ENCODE results near the gene ACOX3. TPM values are rescaled to one million over a fixed set of nuclear protein-coding genes. Genes with fewer than 3 reads are reported as not detected.
"Not testable (repeated sequence)": the region's sequence is repeated elsewhere in the genome, so short reads cannot be mapped to it uniquely, and the experiment has no call there.

ACOX3 gene
- total RNA-seq (2022), result 11.0 and 12.1 TPM in 2 replicates
- percentile 55 among the genes with signal in this experiment for Bru-seq, nascent RNA
- BruChase-seq, experiment 1, labeled RNA remaining after a 6-hour chase, result percentile 51 among the genes with signal in this experiment
- BruChase-seq, experiment 2, labeled RNA remaining after a 2-hour chase, result percentile 55 among the genes with signal in this experiment
- long read RNA-seq, transcript ACOX3-203 (18 exons, 2,253 nt), result major isoform, 13 of 21 reads
- long read RNA-seq, partial matches to known transcripts, result 2 of 21 reads
- long read RNA-seq, other reads (novel, unspliced or antisense), result 6 of 21 reads

- H3K27me3 Mint-ChIP-seq (ENCODE audit: unreplicated experiment), result no peaks in the 10 kb centered on the region
- peak within 1 kb of the TSS; percentile 96 for H3K27ac Mint-ChIP-seq (ENCODE audit: unreplicated experiment)
- no TSS peak for BruUV-seq (replicated peaks)
- H3K36me3 Mint-ChIP-seq (ENCODE audit: insufficient read depth, unreplicated experiment), result peaks cover 24% of the 10 kb centered on the region
- DNase-seq, result peak; percentile 92
- TF ChIP-seq CTCF (IDR thresholded peaks at IDR 0.05; ENCODE audit: unreplicated experiment), result no peak
- H3K9me3 Mint-ChIP-seq (ENCODE audit: low read depth, unreplicated experiment), result no peaks in the 10 kb centered on the region
- peaks cover 28% of the 10 kb centered on the region for H3K4me1 Mint-ChIP-seq (ENCODE audit: low read depth, unreplicated experiment)
- intact Hi-C loops (cut with micrococcal nuclease; ENCODE audit: unreplicated experiment), result no loop called here
- peak within 1 kb of the TSS; percentile 82 for H3K4me3 Mint-ChIP-seq (ENCODE audit: low read depth, unreplicated experiment)
- CTCF ChIA-PET, result interaction anchor here (1.0 kb wide), 1 partner anchor 12 kb away, joined by 4 read pairs; no protein-coding TSS in a partner anchor
Observed at GRCh38 chr4:8440492-8441311, at the start of gene ACOX3, which contains the start of gene TRMT44. Gene ACOX3 (minus strand): TSS chr4:8440723. CDS start chr4:8416521, 24,202 bp downstream. Gene TRMT44 (plus strand): TSS chr4:8440777. CDS start chr4:8440823, 46 bp downstream.

GRCh38 chr4:8488791-8489369 is 48.4 kb upstream of the ACOX3 start:
- H3K4me3 Mint-ChIP-seq (ENCODE audit: low read depth, unreplicated experiment), result no peak overlapping the region
- H3K27me3 Mint-ChIP-seq (ENCODE audit: unreplicated experiment), result no peaks in the 10 kb centered on the region
- CTCF ChIA-PET, result no interaction called here
- no peaks in the 10 kb centered on the region for H3K36me3 Mint-ChIP-seq (ENCODE audit: insufficient read depth, unreplicated experiment)
- TF ChIP-seq CTCF (IDR thresholded peaks at IDR 0.05; ENCODE audit: unreplicated experiment), result no peak
- no peaks in the 10 kb centered on the region for H3K4me1 Mint-ChIP-seq (ENCODE audit: low read depth, unreplicated experiment)
- intact Hi-C loops (cut with micrococcal nuclease; ENCODE audit: unreplicated experiment), result no loop called here
- DNase-seq, result no peak
- BruUV-seq (replicated peaks), result no TSS peak
- H3K27ac Mint-ChIP-seq (ENCODE audit: unreplicated experiment), result no peak overlapping the region
- H3K9me3 Mint-ChIP-seq (ENCODE audit: low read depth, unreplicated experiment), result no peaks in the 10 kb centered on the region

- H3K27ac Mint-ChIP-seq (ENCODE audit: unreplicated experiment); BruUV-seq (replicated peaks); H3K4me3 Mint-ChIP-seq (ENCODE audit: low read depth, unreplicated experiment); DNase-seq; H3K4me1 Mint-ChIP-seq (ENCODE audit: low read depth, unreplicated experiment); intact Hi-C loops (cut with micrococcal nuclease; ENCODE audit: unreplicated experiment); H3K9me3 Mint-ChIP-seq (ENCODE audit: low read depth, unreplicated experiment); H3K36me3 Mint-ChIP-seq (ENCODE audit: insufficient read depth, unreplicated experiment); CTCF ChIA-PET; H3K27me3 Mint-ChIP-seq (ENCODE audit: unreplicated experiment): not testable (repeated sequence)
Observed at GRCh38 chr4:8486643-8487042, 46.1 kb upstream of the ACOX3 start.

GRCh38 chr4:8480221-8480620 is 39.7 kb upstream of the ACOX3 start:
- H3K9me3 Mint-ChIP-seq (ENCODE audit: low read depth, unreplicated experiment), result no peaks in the 10 kb centered on the region
- no peak for TF ChIP-seq CTCF (IDR thresholded peaks at IDR 0.05; ENCODE audit: unreplicated experiment)
- no peaks in the 10 kb centered on the region for H3K27me3 Mint-ChIP-seq (ENCODE audit: unreplicated experiment)
- no peak for DNase-seq
- H3K36me3 Mint-ChIP-seq (ENCODE audit: insufficient read depth, unreplicated experiment), result peaks cover 4% of the 10 kb centered on the region
- CTCF ChIA-PET, result no interaction called here
- no peaks in the 10 kb centered on the region for H3K4me1 Mint-ChIP-seq (ENCODE audit: low read depth, unreplicated experiment)
- no peak overlapping the region for H3K4me3 Mint-ChIP-seq (ENCODE audit: low read depth, unreplicated experiment)
- intact Hi-C loops (cut with micrococcal nuclease; ENCODE audit: unreplicated experiment), result no loop called here
- BruUV-seq (replicated peaks), result no TSS peak
- no peak overlapping the region for H3K27ac Mint-ChIP-seq (ENCODE audit: unreplicated experiment)
